ENCODE results near the gene RAB44. TPM values are rescaled to one million over a fixed set of nuclear protein-coding genes. Genes with fewer than 3 reads are reported as not detected.
"Not testable (repeated sequence)": the region's sequence is repeated elsewhere in the genome, so short reads cannot be mapped to it uniquely, and the experiment has no call there.

Gene RAB44
- total RNA-seq, 2 experiments from 2014 or later = 0.07 TPM; not detected in 1

DNA sequence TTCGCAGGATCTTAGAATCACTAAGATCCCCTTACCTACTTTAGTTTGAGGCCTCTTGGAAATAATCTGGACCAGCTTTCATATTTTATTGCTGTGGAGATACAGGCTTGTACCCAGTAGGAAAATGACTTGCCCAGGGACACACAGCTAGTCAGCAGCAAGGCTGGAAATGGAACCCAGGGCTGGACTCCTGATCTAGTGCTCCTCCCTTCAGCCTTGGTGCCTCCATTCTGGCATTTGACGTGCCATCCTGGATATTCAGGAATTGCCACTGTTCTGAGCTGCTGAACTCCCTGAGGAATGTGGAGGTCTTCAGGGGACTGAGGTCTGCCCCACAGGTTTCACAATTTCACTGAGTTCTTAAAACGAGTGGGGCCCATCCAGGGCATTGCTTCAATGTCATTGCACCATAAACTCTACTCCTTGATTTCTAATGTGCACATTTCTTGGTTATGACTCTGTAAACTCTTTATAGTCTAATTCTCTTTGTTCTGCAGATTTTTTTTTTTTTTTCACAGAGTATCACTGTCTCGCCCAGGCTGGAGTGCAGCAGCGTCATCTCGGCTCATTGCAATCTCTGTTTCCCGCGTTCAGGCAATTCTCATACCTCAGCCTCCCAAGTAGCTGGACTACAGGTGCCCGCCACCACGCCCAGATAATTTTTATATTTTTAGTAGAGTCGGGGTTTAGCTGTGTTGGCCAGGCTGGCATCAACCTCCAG lies 45.8 kb upstream of the RAB44 start:
- TF ChIP-seq, protein P1, sequence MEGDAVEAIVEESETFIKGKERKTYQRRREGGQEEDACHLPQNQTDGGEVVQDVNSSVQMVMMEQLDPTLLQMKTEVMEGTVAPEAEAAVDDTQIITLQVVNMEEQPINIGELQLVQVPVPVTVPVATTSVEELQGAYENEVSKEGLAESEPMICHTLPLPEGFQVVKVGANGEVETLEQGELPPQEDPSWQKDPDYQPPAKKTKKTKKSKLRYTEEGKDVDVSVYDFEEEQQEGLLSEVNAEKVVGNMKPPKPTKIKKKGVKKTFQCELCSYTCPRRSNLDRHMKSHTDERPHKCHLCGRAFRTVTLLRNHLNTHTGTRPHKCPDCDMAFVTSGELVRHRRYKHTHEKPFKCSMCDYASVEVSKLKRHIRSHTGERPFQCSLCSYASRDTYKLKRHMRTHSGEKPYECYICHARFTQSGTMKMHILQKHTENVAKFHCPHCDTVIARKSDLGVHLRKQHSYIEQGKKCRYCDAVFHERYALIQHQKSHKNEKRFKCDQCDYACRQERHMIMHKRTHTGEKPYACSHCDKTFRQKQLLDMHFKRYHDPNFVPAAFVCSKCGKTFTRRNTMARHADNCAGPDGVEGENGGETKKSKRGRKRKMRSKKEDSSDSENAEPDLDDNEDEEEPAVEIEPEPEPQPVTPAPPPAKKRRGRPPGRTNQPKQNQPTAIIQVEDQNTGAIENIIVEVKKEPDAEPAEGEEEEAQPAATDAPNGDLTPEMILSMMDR (IDR thresholded peaks at IDR 0.05) = no peak
- intact Hi-C loops (cut with micrococcal nuclease) = no loop called here
- Mint-ChIP-seq H3K4me1 (ENCODE audit: low read depth) (peaks cover 5% of the 10 kb centered on the region), H3K27me3 (peaks cover 12% of the 10 kb centered on the region), H3K36me3 (ENCODE audit: low read depth) (no peaks in the 10 kb centered on the region), H3K4me3 (no peak overlapping the region), H3K9me3 (no peaks in the 10 kb centered on the region), H3K27ac (no peak overlapping the region)
- ChIA-PET CTCF (interaction anchor here (1.2 to 1.4 kb wide), 2 partner anchors 27 to 36 kb away, joined by 3 read pairs; no protein-coding TSS in a partner anchor), POLR2A (interaction anchor here (0.6 kb wide), 1 partner anchor 84 kb away, joined by 3 read pairs; no protein-coding TSS in a partner anchor)
- ATAC-seq = no peak
- DNase-seq = no peak

DNA sequence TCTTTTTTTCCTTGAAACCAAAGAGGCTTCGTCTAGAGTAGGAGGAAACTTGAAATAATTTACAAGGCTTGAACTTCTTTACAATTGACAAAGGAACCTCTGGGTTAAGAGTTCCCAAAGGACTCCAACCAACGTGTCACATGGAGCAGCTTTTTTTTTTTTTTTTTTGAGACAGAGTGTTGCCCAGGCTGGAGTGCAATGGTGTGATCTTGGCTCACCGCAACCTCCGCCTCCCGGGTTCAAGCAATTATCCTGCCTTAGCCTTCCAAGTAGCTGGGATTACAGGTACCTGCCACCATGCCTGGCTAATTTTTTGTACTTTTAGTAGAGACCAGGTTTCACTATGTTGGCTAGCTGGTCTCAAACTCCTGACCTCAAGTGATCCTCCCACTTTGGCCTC lies 43.2 kb upstream of the RAB44 start:
- intact Hi-C loops (cut with micrococcal nuclease); ATAC-seq; H3K9me3 Mint-ChIP-seq; H3K4me3 Mint-ChIP-seq; H3K4me1 Mint-ChIP-seq (ENCODE audit: low read depth); DNase-seq; H3K36me3 Mint-ChIP-seq (ENCODE audit: low read depth); H3K27ac Mint-ChIP-seq: not testable (repeated sequence)
- CTCF ChIA-PET = interaction anchor here (0.8 to 1.3 kb wide), 2 partner anchors 14 to 105 kb away, joined by 3 read pairs; no protein-coding TSS in a partner anchor
- POLR2A ChIA-PET = interaction anchor here (0.8 to 1.3 kb wide), 2 partner anchors 11 to 55 kb away, joined by 3 to 4 read pairs; no protein-coding TSS in a partner anchor
- H3K27me3 Mint-ChIP-seq = peaks cover 18% of the 10 kb centered on the region

DNA sequence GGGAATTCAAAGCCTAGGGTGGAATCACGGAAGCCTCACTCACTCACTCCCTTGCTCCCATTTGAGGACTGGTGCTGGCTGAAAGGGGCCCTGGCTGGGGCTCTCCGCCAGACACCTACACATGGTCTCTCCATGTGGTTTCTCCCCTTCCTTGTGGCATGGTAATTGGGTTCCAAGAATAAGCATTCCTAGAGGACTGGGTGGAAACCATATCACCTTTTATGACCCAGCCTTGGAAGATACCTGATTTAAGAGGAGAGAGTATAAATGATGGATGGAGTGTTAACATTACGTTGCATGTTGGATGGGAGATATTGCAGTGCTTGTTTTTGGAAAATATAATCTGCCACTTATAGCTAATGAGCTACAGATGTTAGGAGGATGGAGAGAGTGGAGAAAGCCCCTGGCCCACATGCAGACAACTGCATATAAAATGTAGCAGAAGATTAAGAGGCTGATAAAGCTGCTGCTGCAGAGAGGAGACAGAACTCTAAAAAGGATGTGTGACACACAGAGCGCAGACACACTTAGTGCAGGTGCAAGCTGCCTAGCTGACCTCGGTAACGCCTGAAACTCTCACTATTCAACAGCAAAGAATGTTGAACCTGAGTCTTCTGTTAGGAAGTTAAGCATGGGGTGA lies 42.4 kb upstream of the RAB44 start:
- H3K4me1 Mint-ChIP-seq (ENCODE audit: low read depth) = peaks cover 5% of the 10 kb centered on the region
- ChIA-PET CTCF (interaction anchor here (0.5 to 1.3 kb wide), 3 partner anchors 13 to 104 kb away, joined by 3 read pairs; no protein-coding TSS in a partner anchor), POLR2A (interaction anchor here (1.0 to 1.3 kb wide), 2 partner anchors 12 to 31 kb away, joined by 3 to 4 read pairs; no protein-coding TSS in a partner anchor)
- H3K27ac Mint-ChIP-seq = no peak overlapping the region
- H3K4me3 Mint-ChIP-seq = no peak overlapping the region
- ATAC-seq (no peak), DNase-seq (no peak)
- H3K36me3 Mint-ChIP-seq (ENCODE audit: low read depth) = no peaks in the 10 kb centered on the region
- intact Hi-C loops (cut with micrococcal nuclease) = no loop called here
- no peaks in the 10 kb centered on the region for H3K9me3 Mint-ChIP-seq
- TF ChIP-seq, protein P1 (IDR thresholded peaks at IDR 0.05) = no peak
- H3K27me3 Mint-ChIP-seq = peaks cover 19% of the 10 kb centered on the region

DNA sequence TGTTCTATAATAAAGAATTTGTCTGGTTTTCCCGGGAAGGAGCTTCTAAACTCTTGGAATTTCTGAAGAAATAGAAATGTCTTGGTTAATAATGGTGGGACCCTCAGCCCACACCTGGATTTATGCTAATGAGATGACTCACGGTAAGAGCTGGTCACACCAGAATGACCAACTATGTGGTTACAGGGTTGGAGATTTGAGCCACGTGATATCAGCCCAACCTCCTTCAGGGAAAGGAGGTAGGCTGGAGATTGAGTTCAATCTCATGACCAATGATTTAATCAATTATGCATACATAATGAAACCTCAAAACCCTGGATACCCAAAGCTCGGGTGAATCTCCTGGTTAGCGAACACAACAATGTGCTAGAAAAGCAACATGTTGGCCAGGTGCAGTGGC lies 41.2 kb upstream of the RAB44 start:
- intact Hi-C loops (cut with micrococcal nuclease) = no loop called here
- H3K9me3 Mint-ChIP-seq = no peaks in the 10 kb centered on the region
- TF ChIP-seq, protein P1 (IDR thresholded peaks at IDR 0.05) = no peak
- ATAC-seq (no peak), DNase-seq (no peak)
- H3K36me3 Mint-ChIP-seq (ENCODE audit: low read depth) = no peaks in the 10 kb centered on the region
- CTCF ChIA-PET = interaction anchor here (1.0 to 1.4 kb wide), 2 partner anchors 10 to 26 kb away, joined by 3 to 4 read pairs; no protein-coding TSS in a partner anchor
- peaks cover 16% of the 10 kb centered on the region for H3K27me3 Mint-ChIP-seq
- no peak overlapping the region for H3K27ac Mint-ChIP-seq
- peaks cover 5% of the 10 kb centered on the region for H3K4me1 Mint-ChIP-seq (ENCODE audit: low read depth)
- POLR2A ChIA-PET = no interaction called here
- no peak overlapping the region for H3K4me3 Mint-ChIP-seq

DNA sequence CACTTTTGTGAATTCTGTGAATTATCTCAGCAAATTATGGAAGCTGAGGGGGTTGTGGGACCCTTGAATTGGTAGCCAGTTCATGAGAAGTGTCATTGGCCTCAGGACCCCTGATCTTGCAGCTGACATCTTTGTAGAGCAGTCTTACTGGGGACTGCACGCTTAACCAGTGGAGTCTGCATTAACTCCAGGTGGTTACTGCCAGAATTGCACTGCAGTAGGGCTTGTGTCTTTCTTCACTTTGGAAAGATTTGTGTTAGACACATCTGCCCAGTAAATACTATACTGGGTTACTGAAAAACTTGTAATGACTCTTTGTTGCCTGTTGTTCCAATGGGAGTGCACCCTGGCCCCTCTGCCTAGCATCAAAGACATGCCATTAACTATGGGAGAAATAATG lies 40.4 kb upstream of the RAB44 start:
- peaks cover 16% of the 10 kb centered on the region for H3K27me3 Mint-ChIP-seq
- no peak overlapping the region for H3K4me3 Mint-ChIP-seq
- ATAC-seq (no peak), DNase-seq (no peak)
- intact Hi-C loops (cut with micrococcal nuclease) = no loop called here
- H3K36me3 Mint-ChIP-seq (ENCODE audit: low read depth) = no peaks in the 10 kb centered on the region
- H3K27ac Mint-ChIP-seq = no peak overlapping the region
- peaks cover 8% of the 10 kb centered on the region for H3K4me1 Mint-ChIP-seq (ENCODE audit: low read depth)
- TF ChIP-seq, protein P1 (IDR thresholded peaks at IDR 0.05) = no peak
- CTCF ChIA-PET = interaction anchor here (1.0 to 1.4 kb wide), 3 partner anchors 9 to 42 kb away, joined by 3 to 4 read pairs (median 4); no protein-coding TSS in a partner anchor
- H3K9me3 Mint-ChIP-seq = no peaks in the 10 kb centered on the region
- POLR2A ChIA-PET = no interaction called here

All from activated CD8-positive, alpha-beta T cell treated with anti-CD3 and anti-CD28 coated beads for 36 hours (primary cell).